ENCODE measurements around the gene FAM193B. TPM values are rescaled to one million over a fixed set of nuclear protein-coding genes. Genes with fewer than 3 reads are reported as not detected.

FAM193B gene
- total and polyA plus RNA-seq, 2 of the 13 experiments (the other 11 are each of a cell fraction or from before 2014, with no cell fraction given) = 21.2 to 40.9 TPM

DNA sequence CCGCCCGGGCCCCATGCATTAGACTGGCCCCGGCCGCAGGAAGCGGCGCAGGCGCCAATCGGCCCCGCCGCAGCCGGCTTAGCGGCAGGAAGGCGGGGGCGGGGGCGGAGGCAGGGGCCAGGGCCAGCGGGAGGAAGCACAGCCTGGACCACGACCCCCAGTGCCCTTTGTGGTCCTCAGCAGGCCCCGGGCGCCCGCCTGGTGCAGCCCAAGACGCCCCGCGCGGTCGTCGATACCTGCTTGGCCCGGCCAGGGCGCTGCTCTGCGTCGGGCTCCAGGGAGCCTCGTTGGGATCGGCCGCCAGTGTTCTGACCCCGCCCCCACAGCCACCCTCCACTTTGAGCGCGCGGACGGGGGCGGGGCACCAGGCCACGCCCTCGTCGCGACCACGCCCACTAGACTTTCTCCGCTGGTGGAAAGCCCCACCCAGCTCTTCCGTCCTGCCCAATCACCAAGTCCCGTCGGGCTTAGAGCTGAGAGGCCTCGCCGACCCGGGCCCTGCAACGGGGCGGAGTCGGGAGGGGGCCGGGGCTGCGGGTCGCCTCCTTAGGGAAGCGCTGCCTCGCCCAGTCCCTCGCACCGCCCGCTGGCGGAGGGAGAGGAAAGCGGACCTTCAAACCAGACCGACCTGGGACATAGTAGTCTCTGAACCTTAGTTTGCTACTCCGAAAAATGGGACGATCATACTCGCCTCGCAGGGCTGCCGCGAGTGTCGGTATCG, 56.9 kb downstream of the FAM193B start, which contains the start of gene PDLIM7 (continued):
- TF ChIP-seq, protein P1, sequence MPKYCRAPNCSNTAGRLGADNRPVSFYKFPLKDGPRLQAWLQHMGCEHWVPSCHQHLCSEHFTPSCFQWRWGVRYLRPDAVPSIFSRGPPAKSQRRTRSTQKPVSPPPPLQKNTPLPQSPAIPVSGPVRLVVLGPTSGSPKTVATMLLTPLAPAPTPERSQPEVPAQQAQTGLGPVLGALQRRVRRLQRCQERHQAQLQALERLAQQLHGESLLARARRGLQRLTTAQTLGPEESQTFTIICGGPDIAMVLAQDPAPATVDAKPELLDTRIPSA (CRISPR knock-in tag; IDR thresholded peaks at IDR 0.05; ENCODE audit: borderline replicate concordance) = no peak; the same call in 1 of the 2 replicates
- TF ChIP-seq, protein P2, sequence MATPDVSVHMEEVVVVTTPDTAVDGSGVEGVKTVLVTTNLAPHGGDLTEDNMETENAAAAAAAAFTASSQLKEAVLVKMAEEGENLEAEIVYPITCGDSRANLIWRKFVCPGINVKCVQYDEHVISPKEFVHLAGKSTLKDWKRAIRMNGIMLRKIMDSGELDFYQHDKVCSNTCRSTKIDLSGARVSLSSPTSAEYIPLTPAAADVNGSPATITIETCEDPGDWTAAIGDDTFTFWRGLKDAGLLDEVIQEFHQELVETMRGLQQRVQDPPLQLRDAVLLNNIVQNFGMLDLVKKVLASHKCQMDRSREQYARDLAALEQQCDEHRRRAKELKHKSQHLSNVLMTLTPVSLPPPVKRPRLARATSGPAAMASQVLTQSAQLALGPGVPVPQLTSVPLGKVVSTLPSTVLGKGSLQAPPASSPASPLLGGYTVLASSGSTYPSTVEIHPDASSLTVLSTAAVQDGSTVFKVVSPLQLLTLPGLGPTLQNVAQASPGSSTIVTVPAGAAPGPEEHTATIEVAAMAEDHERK (CRISPR knock-in tag; IDR thresholded peaks at IDR 0.05; ENCODE audit: low read depth) = no peak
- TF ChIP-seq, protein P3, sequence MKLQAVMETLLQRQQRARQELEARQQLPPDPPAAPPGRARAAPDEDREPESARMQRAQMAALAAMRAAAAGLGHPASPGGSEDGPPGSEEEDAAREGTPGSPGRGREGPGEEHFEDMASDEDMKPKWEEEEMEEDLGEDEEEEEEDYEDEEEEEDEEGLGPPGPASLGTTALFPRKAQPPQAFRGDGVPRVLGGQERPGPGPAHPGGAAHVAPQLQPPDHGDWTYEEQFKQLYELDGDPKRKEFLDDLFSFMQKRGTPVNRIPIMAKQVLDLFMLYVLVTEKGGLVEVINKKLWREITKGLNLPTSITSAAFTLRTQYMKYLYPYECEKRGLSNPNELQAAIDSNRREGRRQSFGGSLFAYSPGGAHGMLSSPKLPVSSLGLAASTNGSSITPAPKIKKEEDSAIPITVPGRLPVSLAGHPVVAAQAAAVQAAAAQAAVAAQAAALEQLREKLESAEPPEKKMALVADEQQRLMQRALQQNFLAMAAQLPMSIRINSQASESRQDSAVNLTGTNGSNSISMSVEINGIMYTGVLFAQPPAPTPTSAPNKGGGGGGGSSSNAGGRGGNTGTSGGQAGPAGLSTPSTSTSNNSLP (IDR thresholded peaks at IDR 0.05; ENCODE audit: low read depth, low read length) = no peak
- TF ChIP-seq ZNF672 (CRISPR knock-in tag; IDR thresholded peaks at IDR 0.05) = no peak
- TF ChIP-seq, protein P4, sequence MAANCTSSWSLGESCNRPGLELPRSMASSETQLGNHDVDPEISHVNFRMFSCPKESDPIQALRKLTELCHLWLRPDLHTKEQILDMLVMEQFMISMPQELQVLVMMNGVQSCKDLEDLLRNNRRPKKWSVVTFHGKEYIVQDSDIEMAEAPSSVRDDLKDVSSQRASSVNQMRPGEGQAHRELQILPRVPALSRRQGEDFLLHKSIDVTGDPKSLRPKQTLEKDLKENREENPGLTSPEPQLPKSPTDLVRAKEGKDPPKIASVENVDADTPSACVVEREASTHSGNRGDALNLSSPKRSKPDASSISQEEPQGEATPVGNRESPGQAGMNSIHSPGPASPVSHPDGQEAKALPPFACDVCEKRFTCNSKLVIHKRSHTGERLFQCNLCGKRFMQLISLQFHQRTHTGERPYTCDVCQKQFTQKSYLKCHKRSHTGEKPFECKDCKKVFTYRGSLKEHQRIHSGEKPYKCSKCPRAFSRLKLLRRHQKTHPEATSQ (CRISPR knock-in tag; IDR thresholded peaks at IDR 0.05; ENCODE audit: borderline replicate concordance) = no peak
- TF ChIP-seq NAIF1 (CRISPR knock-in tag; IDR thresholded peaks at IDR 0.05; ENCODE audit: borderline replicate concordance) = no peak
- TF ChIP-seq CBFB (CRISPR knock-in tag; IDR thresholded peaks at IDR 0.05) = no peak
- TF ChIP-seq MIER3 (CRISPR knock-in tag; IDR thresholded peaks at IDR 0.05; ENCODE audit: borderline replicate concordance) = no peak
- TF ChIP-seq, protein P5, sequence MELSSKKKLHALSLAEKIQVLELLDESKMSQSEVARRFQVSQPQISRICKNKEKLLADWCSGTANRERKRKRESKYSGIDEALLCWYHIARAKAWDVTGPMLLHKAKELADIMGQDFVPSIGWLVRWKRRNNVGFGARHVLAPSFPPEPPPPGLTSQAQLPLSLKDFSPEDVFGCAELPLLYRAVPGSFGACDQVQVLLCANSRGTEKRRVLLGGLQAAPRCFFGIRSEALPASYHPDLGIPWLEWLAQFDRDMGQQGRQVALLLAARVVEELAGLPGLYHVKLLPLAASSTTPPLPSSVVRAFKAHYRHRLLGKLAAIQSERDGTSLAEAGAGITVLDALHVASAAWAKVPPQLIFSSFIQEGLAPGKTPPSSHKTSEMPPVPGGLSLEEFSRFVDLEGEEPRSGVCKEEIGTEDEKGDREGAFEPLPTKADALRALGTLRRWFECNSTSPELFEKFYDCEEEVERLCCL (CRISPR knock-in tag; IDR thresholded peaks at IDR 0.05; ENCODE audit: borderline replicate concordance) = no peak
- TF ChIP-seq, protein P6, sequence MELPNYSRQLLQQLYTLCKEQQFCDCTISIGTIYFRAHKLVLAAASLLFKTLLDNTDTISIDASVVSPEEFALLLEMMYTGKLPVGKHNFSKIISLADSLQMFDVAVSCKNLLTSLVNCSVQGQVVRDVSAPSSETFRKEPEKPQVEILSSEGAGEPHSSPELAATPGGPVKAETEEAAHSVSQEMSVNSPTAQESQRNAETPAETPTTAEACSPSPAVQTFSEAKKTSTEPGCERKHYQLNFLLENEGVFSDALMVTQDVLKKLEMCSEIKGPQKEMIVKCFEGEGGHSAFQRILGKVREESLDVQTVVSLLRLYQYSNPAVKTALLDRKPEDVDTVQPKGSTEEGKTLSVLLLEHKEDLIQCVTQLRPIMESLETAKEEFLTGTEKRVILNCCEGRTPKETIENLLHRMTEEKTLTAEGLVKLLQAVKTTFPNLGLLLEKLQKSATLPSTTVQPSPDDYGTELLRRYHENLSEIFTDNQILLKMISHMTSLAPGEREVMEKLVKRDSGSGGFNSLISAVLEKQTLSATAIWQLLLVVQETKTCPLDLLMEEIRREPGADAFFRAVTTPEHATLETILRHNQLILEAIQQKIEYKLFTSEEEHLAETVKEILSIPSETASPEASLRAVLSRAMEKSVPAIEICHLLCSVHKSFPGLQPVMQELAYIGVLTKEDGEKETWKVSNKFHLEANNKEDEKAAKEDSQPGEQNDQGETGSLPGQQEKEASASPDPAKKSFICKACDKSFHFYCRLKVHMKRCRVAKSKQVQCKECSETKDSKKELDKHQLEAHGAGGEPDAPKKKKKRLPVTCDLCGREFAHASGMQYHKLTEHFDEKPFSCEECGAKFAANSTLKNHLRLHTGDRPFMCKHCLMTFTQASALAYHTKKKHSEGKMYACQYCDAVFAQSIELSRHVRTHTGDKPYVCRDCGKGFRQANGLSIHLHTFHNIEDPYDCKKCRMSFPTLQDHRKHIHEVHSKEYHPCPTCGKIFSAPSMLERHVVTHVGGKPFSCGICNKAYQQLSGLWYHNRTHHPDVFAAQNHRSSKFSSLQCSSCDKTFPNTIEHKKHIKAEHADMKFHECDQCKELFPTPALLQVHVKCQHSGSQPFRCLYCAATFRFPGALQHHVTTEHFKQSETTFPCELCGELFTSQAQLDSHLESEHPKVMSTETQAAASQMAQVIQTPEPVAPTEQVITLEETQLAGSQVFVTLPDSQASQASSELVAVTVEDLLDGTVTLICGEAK (IDR thresholded peaks at IDR 0.05) = no peak
- TF ChIP-seq, protein P6 (CRISPR knock-in tag; IDR thresholded peaks at IDR 0.05) = no peak
- no peak for TF ChIP-seq PRMT3 (CRISPR knock-in tag; IDR thresholded peaks at IDR 0.05; ENCODE audit: borderline replicate concordance, low read depth)
